ENCODE data around the gene GSDMA. TPM values are rescaled to one million over a fixed set of nuclear protein-coding genes. Genes with fewer than 3 reads are reported as not detected.

Gene GSDMA
- total and polyA plus RNA-seq, 4 donors = 0.26 to 0.91 (median 0.33) TPM; not detected in 1

- Histone ChIP-seq H3K4me1 (ENCODE audit: control insufficient read depth in 5 of 5, insufficient read depth in 5 of 5, low read length in 5 of 5) (peaks cover 0 to 18% (median 0%) of the 10 kb centered on the region in 5 donors), H3K36me3 (ENCODE audit: control insufficient read depth in 4 of 4, insufficient read depth in 4 of 4, low read length in 4 of 4) (no peaks in the 10 kb centered on the region), H3K27ac (ENCODE audit: low read depth in 1 of 2, low read length in 1 of 2) (peak overlapping the region in 1 of 2 donors; percentile 72), H3K27me3 (ENCODE audit: control insufficient read depth in 3 of 3, insufficient read depth in 3 of 3, low read length in 2 of 3) (no peaks in the 10 kb centered on the region), H3K9me3 (ENCODE audit: control insufficient read depth in 4 of 4, insufficient read depth in 3 of 4, low read length in 3 of 4) (no peaks in the 10 kb centered on the region), H3K9ac (ENCODE audit: insufficient read depth in 1 of 2, low read length in 2 of 2) (no peak overlapping the region), H3K4me3 (no peak overlapping the region)
- ATAC-seq (ENCODE audit: insufficient read depth, low FRiP score) = no peak
- peak in 2 of 3 donors; percentile 24 to 34 for DNase-seq
- WGBS, 2 donors = 46 to 63% methylated on average over 2 of the region's 2 CpGs
- TF ChIP-seq CTCF (IDR thresholded peaks at IDR 0.05; ENCODE audit: control extremely low read depth, extremely low read depth) = no peak
These were observed 13.8 kb upstream of the GSDMA start for GRCh38 chr17:39949028-39949427.

GRCh38 chr17:39950871-39951348 is 11.9 kb upstream of the GSDMA start:
- Histone ChIP-seq H3K9me3 (ENCODE audit: control insufficient read depth in 4 of 4, insufficient read depth in 3 of 4, low read length in 3 of 4) (no peaks in the 10 kb centered on the region), H3K36me3 (ENCODE audit: control insufficient read depth in 4 of 4, insufficient read depth in 4 of 4, low read length in 4 of 4) (no peaks in the 10 kb centered on the region), H3K27ac (ENCODE audit: low read depth in 1 of 2, low read length in 1 of 2) (no peak overlapping the region), H3K9ac (ENCODE audit: insufficient read depth in 1 of 2, low read length in 2 of 2) (no peak overlapping the region), H3K4me1 (ENCODE audit: control insufficient read depth in 5 of 5, insufficient read depth in 5 of 5, low read length in 5 of 5) (peaks cover 0 to 18% (median 0%) of the 10 kb centered on the region in 5 donors), H3K4me3 (no peak overlapping the region), H3K27me3 (ENCODE audit: control insufficient read depth in 3 of 3, insufficient read depth in 3 of 3, low read length in 2 of 3) (no peaks in the 10 kb centered on the region)
- ATAC-seq (ENCODE audit: insufficient read depth, low FRiP score) (no peak), DNase-seq (no peak)
- TF ChIP-seq CTCF (IDR thresholded peaks at IDR 0.05; ENCODE audit: control extremely low read depth, extremely low read depth) = no peak
- 64 to 70% methylated on average over 5 of the region's 5 CpGs for WGBS, 2 donors

GRCh38 chr17:39951924-39952679 is 10.7 kb upstream of the GSDMA start:
- Histone ChIP-seq H3K4me3 (peak overlapping the region; percentile 35), H3K27me3 (ENCODE audit: control insufficient read depth in 3 of 3, insufficient read depth in 3 of 3, low read length in 2 of 3) (no peaks in the 10 kb centered on the region), H3K27ac (ENCODE audit: low read depth in 1 of 2, low read length in 1 of 2) (peak overlapping the region in 1 of 2 donors; percentile 80), H3K4me1 (ENCODE audit: control insufficient read depth in 5 of 5, insufficient read depth in 5 of 5, low read length in 5 of 5) (peaks cover 0 to 18% (median 0%) of the 10 kb centered on the region in 5 donors), H3K36me3 (ENCODE audit: control insufficient read depth in 4 of 4, insufficient read depth in 4 of 4, low read length in 4 of 4) (no peaks in the 10 kb centered on the region), H3K9me3 (ENCODE audit: control insufficient read depth in 4 of 4, insufficient read depth in 3 of 4, low read length in 3 of 4) (no peaks in the 10 kb centered on the region), H3K9ac (ENCODE audit: insufficient read depth in 1 of 2, low read length in 2 of 2) (peak overlapping the region in 1 of 2 donors; percentile 54)
- DNase-seq = no peak
- no peak for ATAC-seq (ENCODE audit: insufficient read depth, low FRiP score)
- TF ChIP-seq CTCF (IDR thresholded peaks at IDR 0.05; ENCODE audit: control extremely low read depth, extremely low read depth) = no peak
- 51 to 63% methylated on average over 22 of the region's 22 CpGs for WGBS, 2 donors

Measured in lung (tissue), 12 donors.